ENCODE data around the gene CRIP3. TPM values are rescaled to one million over a fixed set of nuclear protein-coding genes. Genes with fewer than 3 reads are reported as not detected.

The CRIP3 gene
- total RNA-seq, 1 experiment from 2014 or later = 16.9 TPM

DNA sequence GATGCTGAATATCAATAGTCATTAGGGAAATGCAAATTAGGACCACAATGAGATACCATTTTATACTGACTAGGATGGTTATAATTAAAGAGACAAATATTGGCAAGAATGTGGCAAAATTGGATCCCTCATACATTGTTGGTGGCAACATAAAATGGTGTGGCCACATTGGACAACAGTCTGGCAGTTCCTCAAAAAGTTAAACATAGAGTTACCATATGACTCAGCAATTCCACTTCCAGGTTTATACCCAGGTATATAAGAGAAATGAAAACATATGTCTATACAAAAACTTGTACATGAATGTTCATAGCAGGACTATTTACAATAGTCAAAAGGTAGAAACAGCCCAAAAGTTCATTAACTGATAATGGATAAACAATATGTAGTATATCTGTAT is 2.0 kb upstream of the CRIP3 start:
- H2AFZ ChIP-seq (ENCODE audit: low read length) = no peak overlapping the region
- H4K91ac ChIP-seq (ENCODE audit: insufficient read length, low read depth, low read length) = no peak overlapping the region
- no peak overlapping the region for H2BK5ac ChIP-seq (ENCODE audit: insufficient read length, low read length)
- peaks cover 6% of the 10 kb centered on the region for H3K27me3 Mint-ChIP-seq (ENCODE audit: low read depth)
- no peak overlapping the region for H3K27ac Mint-ChIP-seq
- peaks cover 14 to 26% of the 10 kb centered on the region in 2 experiments for H3K4me1 Mint-ChIP-seq
- no peaks in the 10 kb centered on the region; the same call in 1 of the 2 replicates for H3K4me1 ChIP-seq (ENCODE audit: insufficient read depth, low read length)
- no peak overlapping the region for H2BK15ac ChIP-seq (ENCODE audit: low read depth, low read length)
- no peak overlapping the region for H3T11ph ChIP-seq (ENCODE audit: low read length)
- H2AK5ac ChIP-seq (ENCODE audit: insufficient read length, low read length) = no peak overlapping the region
- no peaks in the 10 kb centered on the region for H3K79me1 ChIP-seq (ENCODE audit: insufficient read depth, low read depth, low read length, poor library complexity, severe bottlenecking)
- no peak overlapping the region for H3K4me3 Mint-ChIP-seq
- TF ChIP-seq, protein P1, sequence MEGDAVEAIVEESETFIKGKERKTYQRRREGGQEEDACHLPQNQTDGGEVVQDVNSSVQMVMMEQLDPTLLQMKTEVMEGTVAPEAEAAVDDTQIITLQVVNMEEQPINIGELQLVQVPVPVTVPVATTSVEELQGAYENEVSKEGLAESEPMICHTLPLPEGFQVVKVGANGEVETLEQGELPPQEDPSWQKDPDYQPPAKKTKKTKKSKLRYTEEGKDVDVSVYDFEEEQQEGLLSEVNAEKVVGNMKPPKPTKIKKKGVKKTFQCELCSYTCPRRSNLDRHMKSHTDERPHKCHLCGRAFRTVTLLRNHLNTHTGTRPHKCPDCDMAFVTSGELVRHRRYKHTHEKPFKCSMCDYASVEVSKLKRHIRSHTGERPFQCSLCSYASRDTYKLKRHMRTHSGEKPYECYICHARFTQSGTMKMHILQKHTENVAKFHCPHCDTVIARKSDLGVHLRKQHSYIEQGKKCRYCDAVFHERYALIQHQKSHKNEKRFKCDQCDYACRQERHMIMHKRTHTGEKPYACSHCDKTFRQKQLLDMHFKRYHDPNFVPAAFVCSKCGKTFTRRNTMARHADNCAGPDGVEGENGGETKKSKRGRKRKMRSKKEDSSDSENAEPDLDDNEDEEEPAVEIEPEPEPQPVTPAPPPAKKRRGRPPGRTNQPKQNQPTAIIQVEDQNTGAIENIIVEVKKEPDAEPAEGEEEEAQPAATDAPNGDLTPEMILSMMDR (conservative IDR thresholded peaks at IDR 0.05) = no peak
- H4K5ac ChIP-seq (ENCODE audit: insufficient read length, low read depth, low read length) = no peak overlapping the region
- no peak overlapping the region for H3K9ac ChIP-seq (ENCODE audit: extremely low read depth, insufficient read length, low read length)
- H3K27ac ChIP-seq (ENCODE audit: insufficient read length, low read depth, low read length) = no peak overlapping the region
- peaks cover 0 to 5% (median 0%) of the 10 kb centered on the region in 3 experiments; a peak in 4 of 7 replicates for H3K36me3 Mint-ChIP-seq (ENCODE audit: insufficient read depth in 1 of 3, low read depth in 3 of 3)
- peaks cover 10% of the 10 kb centered on the region for H3K23me2 ChIP-seq (ENCODE audit: insufficient read length, low read depth, low read length, poor library complexity, severe bottlenecking)
- H3K18ac ChIP-seq (ENCODE audit: insufficient read length, low read depth, low read length) = no peak overlapping the region
- no peak overlapping the region for H3K23ac ChIP-seq (ENCODE audit: insufficient read length, low read depth, low read length)
- H3K9me3 Mint-ChIP-seq = no peaks in the 10 kb centered on the region
- no peak overlapping the region for H2BK12ac ChIP-seq (ENCODE audit: insufficient read length, low read depth, low read length)
- H3K14ac ChIP-seq (ENCODE audit: insufficient read depth, low read length) = no peak overlapping the region
- no peaks in the 10 kb centered on the region for H3K9me3 ChIP-seq (ENCODE audit: control insufficient read depth, low read depth, low read length)
- DNase-seq = no peak
- no peak overlapping the region for H3K56ac ChIP-seq (ENCODE audit: insufficient read length, low read depth, low read length)
- no peak overlapping the region for H3K4ac ChIP-seq (ENCODE audit: low read depth, low read length)
- no peak overlapping the region for H2BK20ac ChIP-seq (ENCODE audit: low read depth, low read length, poor library complexity, severe bottlenecking)
- H4K8ac ChIP-seq (replicated peaks; ENCODE audit: insufficient read length, low read depth, low read length) = no peak overlapping the region
- no peaks in the 10 kb centered on the region for H4K20me1 ChIP-seq (ENCODE audit: control insufficient read depth, insufficient read depth, insufficient read length)
- H3K79me2 ChIP-seq (ENCODE audit: insufficient read depth, low read length) = no peaks in the 10 kb centered on the region; the same call in 1 of the 2 replicates
- H3K4me2 ChIP-seq (ENCODE audit: insufficient read depth, insufficient read length, low read length) = no peak overlapping the region
- no peaks in the 10 kb centered on the region for H3K27me3 ChIP-seq (ENCODE audit: insufficient read depth, low read length)
- H2BK120ac ChIP-seq (ENCODE audit: low read depth, low read length, poor library complexity, severe bottlenecking) = no peak overlapping the region

Data from H9 (cell line).